GM19238 (cell line): ENCODE data around the gene BDKRB2.

Experiments
- DNase-seq: peaks from one replicate; pipeline ENCODE4 v3.0.0; 2011; ENCODE audit warnings: low spot score; ENCODE audit not compliant: insufficient read length

BDKRB2 gene

GRCh38 chr14:96204151-96205058 lies at the start of gene BDKRB2:
Gene BDKRB2, plus strand, starts transcription at chr14:96204839. Its CDS starts 32,269 bp downstream, at chr14:96237108.
- DNase-seq = no peak

- DNase-seq = no peak
Observed at GRCh38 chr14:96154900-96155299, 49.7 kb upstream of the BDKRB2 start.

GRCh38 chr14:96156804-96157760 lies 47.6 kb upstream of the BDKRB2 start:
- no peak for DNase-seq

DNA sequence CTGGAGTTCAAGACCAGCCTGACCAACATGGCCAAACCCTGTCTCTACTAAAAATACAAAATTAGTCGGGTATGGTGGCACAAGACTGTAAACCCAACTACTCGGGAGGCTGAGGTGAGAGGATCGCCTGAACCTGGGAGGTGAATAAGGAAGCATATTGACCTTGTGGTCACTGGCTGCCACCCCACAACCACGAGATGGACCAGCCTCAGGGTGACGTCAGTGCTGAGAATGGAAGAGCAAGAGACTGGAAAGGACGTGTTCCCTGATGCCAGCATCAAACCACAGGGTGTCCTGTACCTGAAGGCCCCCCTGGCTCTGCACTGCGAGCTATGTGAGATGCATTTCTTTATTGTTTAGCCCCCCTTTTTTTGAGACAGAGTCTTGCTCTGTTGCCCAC lies 45.9 kb upstream of the BDKRB2 start:
- DNase-seq = no peak

- DNase-seq = no peak
Observed at GRCh38 chr14:96160076-96160912, 44.3 kb upstream of the BDKRB2 start.

DNA sequence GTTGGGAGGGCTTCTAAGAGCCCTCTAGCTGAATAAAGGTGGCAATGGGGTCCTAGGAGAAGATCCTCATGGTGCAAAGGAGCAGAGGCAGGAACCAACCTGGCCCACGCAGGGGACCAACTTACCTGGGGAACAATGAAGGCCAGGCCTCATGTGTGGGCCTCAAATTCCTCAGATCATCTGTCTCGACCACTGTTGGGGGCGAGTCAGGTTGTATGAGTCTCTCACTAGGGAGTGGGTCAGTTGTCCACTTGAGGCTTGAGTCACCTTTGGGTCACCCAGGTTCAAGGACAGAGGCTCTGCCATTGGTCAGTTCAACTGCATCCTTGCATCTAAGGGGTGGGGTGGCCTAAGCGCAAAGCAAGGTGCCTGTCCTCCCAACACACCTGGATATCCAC lies 43.7 kb upstream of the BDKRB2 start:
- DNase-seq = no peak

GRCh38 chr14:96161636-96162035 lies 43.0 kb upstream of the BDKRB2 start:
- DNase-seq = no peak

- DNase-seq = no peak
Observed at GRCh38 chr14:96162265-96162664, 42.4 kb upstream of the BDKRB2 start.

DNA sequence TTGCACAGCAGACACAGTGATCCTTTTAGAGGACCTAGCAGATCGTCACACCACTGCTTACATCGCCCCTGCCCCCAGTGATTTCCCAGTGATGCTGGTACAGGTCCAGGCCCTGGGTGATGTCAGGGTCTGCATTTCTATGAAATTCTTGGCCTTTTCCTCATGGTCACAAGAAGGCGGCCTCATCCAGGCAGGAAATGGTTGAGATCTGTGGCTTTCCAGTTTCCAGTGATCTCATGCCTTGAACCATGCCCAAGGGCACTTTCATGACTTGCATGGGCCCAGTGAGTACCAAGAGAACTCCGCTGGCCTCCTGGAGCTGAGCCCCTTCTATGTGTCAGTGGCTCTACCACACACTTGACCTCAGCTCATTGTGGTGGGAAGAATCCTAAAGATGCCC lies 41.9 kb upstream of the BDKRB2 start:
- no peak for DNase-seq

GRCh38 chr14:96164861-96165490 lies 39.7 kb upstream of the BDKRB2 start:
- no peak for DNase-seq

DNA sequence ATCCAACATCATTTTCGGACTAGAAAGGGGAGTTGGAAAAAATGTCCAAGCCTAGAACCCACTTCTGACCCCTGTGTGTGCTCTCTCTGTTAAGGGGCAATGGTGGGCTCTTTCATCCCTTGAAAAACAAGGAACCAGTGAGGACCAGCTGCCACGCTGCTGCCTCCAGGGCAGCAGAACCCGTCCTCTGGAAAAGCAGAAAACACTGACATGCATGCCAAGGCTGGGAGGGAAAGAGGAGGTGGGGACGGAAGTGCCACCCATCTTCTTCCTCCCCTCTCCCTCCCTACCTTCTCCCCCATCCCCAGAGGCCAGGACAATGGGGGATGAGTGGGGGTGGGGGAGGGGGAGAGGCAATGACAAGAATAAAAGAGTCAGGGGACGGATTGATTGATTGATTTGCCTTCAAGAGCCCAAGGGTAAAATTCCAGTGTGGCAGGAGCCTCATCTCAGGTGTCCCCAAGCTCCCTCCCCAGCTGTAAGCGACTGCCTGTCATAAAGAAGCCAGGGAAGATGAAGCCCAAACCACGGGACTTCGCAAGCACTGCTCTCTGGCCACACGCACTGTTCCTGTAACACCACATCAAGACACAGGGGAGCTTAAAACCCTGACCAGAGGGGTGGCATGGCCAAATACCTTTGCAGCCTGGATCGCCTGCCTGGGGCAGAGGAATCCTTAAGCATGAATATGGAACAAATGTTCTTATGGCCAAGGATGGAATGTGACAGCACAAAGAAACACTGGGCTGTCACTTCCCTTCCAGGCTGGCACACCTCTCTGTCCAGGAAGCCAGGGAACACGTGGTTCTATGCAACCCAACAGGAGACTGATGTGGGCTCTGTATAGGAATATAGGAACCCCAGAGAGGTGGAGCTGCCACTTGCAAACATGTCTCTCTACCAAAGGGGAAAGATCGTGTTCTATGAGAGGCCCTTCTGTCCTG lies 38.9 kb upstream of the BDKRB2 start:
- no peak for DNase-seq

- no peak for DNase-seq
Observed at GRCh38 chr14:96166461-96167223, 38.0 kb upstream of the BDKRB2 start.

DNA sequence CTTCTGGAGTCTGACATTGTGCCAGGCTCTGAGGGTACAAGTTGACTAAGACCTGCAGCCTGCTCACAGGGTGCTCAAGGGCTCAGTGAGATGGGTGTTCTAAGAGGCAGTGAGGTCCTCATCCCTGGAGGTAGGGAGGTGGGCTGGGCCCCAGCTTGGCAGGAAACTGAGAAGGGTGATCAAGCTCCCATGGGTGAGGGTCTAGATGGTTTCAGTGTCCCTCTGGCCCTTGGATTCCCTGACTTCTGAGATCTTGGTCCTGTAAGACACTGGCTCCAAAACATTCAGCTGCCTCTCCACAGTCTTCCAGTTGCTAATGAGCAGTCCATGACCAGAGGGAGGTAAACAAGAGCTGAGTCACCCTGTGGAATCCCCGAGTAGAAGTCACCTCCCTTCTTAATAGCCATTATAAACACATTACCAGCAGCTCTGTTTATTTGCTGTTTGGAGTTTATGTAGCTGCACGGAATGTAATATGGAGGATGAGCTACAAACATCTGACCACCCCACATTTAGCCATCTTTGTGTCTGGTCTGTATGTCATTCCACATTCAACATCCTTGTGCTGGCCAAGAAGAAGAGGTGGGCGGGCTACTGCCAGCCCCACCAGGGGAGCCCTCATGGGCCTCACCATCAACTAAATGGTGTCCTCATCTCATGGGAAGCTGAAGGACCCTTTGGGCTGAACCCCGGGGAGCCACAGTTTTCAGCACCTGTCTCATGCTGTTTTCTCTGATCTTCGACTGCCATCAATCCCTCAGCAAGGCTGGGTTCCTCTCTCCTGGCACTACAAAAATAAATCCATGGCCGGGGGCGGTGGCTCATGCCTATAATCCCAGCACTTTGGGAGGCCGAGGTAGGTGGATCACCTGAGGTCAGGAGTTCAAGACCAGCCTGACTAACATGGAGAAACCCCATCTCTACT lies 37.2 kb upstream of the BDKRB2 start:
- DNase-seq = no peak

GRCh38 chr14:96168581-96168980 lies 36.1 kb upstream of the BDKRB2 start:
- no peak for DNase-seq

DNA sequence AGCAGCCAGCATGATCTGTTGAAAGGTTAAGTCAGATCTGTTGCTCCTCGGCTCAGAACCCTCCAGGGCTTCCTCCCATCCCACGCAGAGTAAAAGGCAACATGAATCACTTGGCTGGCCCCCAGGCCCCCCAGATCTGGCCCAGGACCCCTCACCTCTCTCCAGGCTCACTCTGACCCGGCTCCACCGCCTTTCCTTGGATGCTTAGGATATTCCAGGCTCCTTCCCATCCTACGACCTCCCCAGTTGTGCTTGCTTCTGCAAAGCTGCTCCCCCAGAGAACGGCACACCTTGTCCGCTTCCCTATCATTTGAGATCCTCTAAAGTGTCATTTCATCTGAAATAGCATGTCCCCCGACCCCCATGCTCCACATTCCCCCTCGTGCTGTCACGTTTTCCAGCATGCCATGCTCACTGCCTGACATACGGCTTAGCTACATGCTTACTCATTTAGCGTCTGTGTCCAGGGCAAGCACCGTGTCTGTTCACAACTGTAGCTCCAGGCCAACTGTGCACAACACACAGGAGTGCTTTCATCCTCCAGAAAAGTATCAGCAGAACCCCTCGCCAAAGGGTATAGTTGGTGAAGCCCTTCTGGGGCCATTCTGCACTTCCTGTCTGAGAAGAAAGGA lies 33.6 kb upstream of the BDKRB2 start:
- no peak for DNase-seq

DNA sequence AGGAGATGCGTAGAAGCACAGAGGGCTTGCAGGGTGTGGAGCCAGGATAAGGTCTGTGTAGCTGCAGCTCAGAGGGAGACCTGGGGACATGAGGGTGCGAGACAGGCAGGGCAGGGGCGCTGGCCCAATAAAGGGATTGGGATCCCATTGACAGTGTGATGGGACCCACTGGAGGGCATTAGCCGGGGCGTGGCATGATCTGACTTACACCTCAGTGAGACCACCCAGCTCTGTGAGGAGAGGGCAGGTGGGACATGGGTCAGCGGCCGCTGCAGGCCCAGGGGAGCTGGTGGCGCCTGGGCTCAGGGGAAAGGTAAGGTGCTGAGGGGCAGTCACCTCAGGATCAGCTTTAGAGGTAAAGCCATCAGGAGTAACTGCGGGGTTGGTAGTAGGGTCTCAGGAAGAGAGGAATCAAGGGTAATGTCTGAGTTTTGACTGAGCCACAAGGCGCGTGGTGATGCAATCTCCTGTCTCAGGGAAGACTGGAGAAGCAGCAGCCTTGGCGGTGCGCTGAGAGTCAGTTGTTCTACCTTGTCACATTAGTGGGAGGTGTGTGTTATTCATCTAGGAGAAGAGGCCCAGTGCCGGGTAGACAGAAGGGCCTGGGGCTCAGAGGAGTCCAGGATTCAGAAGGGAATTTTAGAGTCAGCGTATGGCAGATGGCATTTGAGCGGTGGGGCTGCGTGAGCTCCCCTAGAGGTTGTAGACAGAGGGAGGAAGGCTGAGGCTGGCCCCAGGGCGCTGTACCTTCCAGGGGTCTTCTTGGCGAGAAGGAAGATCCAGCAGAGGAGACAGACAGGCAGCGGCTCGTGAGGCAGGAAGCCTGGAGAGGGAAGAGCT lies 30.8 kb upstream of the BDKRB2 start:
- DNase-seq = no peak
